Measurements from ENCODE around the gene LAMTOR3. TPM values are rescaled to one million over a fixed set of nuclear protein-coding genes. Genes with fewer than 3 reads are reported as not detected.

Gene LAMTOR3, protein sequence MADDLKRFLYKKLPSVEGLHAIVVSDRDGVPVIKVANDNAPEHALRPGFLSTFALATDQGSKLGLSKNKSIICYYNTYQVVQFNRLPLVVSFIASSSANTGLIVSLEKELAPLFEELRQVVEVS
- total RNA-seq (ENCODE audit: low replicate concordance), result 18.0 and 23.1 TPM in 2 replicates

DNA sequence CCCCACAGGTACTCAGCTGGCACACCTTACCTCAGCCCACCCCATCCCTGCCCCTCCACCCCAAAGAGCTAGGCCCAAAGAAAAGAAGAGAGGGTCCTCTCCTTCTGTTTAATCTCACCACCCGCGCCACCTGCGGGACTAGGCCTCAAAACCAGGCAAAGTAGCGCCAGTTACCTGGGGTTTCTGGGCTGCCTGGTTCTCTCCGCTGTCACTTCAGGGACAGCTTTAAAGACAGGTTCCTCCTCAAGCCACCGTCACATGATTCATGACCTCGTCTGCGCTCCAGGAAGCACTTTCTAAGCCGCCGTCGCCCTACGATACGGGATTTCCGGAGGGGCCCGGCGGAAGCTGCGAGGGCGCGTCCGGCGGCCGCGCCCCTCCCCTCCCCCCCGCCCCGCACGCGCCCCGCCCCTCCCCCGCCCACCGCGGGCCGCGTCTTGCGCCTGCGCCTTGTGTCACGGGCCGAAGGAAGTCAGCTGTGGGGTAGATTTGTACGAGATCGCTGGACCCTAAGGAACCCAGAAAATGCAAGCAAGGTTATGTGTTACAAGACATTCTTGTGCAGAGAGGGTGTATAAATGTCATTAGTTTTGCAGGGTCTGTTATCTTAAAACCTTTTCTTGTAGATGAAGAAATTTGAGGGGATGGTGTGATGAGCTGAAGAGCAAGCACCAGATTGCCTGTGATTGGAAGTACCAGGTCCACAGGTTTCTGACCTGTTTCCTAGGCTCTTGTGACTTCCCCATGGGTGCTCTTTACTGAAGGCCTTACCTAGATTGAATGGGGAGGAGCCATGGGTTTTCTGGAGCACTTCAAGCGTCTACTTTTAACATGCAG is at the start of gene LAMTOR3:
Gene LAMTOR3 (minus strand): TSS at position 267 of the 837 bp plus-strand sequence. CDS start 464 bp downstream, outside the sequence.

Other genes with a start within 250 kb of the LAMTOR3 start
- gene C4orf54, start 236.6 kb downstream of the LAMTOR3 start, total RNA-seq (ENCODE audit: low replicate concordance), result not detected in 2 replicates
- gene DAPP1, start 77.6 kb downstream of the LAMTOR3 start, total RNA-seq (ENCODE audit: low replicate concordance), result 0.59 TPM in 1 of 2 replicates, not detected in the other
- 18.7 and 30.4 TPM in 2 replicates for gene DNAJB14, start 52.2 kb upstream of the LAMTOR3 start, total RNA-seq (ENCODE audit: low replicate concordance)
- 78.4 and 194 TPM in 2 replicates for gene H2AZ1, start 55.8 kb upstream of the LAMTOR3 start, total RNA-seq (ENCODE audit: low replicate concordance)